OCI-LY3 (cell line): ENCODE measurements around the gene WEE1.

Experiments used
- H2AFZ ChIP-seq: fragments of 200-600, 300-600 bp; shearing (Covaris generic); 2 replicates; pipeline ENCODE4 v1.6.0; 2014; ENCODE audit warnings: antibody characterized with exemption, low read depth, low read length
- H3K27ac ChIP-seq: fragments of 200-600, 300-600 bp; sonication (generic); 2 replicates; pipeline ENCODE4 v1.5.1; 2014; ENCODE audit warnings: mild to moderate bottlenecking, low read length, moderate library complexity, mixed read lengths
- H3K27me3 ChIP-seq: fragments of 200-600, 300-600 bp; sonication (generic); 2 replicates; pipeline ENCODE4 v1.6.1; 2014; ENCODE audit warnings: low read depth, low read length, mixed read lengths
- H3K36me3 ChIP-seq: fragments of 200-600, 300-600 bp; sonication (generic); replicated peaks from 2 replicates; pipeline ENCODE3; 2014; ENCODE audit warnings: low read depth, low read length, mixed read lengths
- H3K4me1 ChIP-seq: fragments of 300-600, 200-600 bp; sonication (generic); 2 replicates; pipeline ENCODE4 v1.6.1; 2014; ENCODE audit warnings: low read length, mixed read lengths
- H3K4me2 ChIP-seq: fragments of 200-600, 300-600 bp; sonication (generic); 2 replicates; pipeline ENCODE4 v1.6.1; 2014; ENCODE audit warnings: low read length, mixed read lengths
- H3K4me3 ChIP-seq: fragments of 300-600, 200-600 bp; sonication (generic); 2 replicates; pipeline ENCODE4 v1.5.1; 2014; ENCODE audit warnings: antibody characterized with exemption, mild to moderate bottlenecking, low read length, moderate library complexity
- H3K79me2 ChIP-seq: fragments of 300-600, 200-600 bp; shearing (Covaris generic); 2 replicates; pipeline ENCODE4 v1.6.1; 2014; ENCODE audit warnings: mild to moderate bottlenecking, low read length, mixed read lengths
- H3K9ac ChIP-seq: fragments of 300-600, 200-600 bp; shearing (Covaris generic); 2 replicates; pipeline ENCODE4 v1.6.0; 2014; ENCODE audit warnings: mild to moderate bottlenecking, low read length, moderate library complexity
- H3K9me3 ChIP-seq: fragments of 200-600, 300-600 bp; shearing (Covaris generic); 2 replicates; pipeline ENCODE4 v1.6.1; 2014; ENCODE audit warnings: low read length, mixed read lengths; ENCODE audit not compliant: insufficient read depth
- H4K20me1 ChIP-seq: fragments of 200-600, 300-600 bp; sonication (generic); 2 replicates; pipeline ENCODE4 v1.6.1; 2016; ENCODE audit warnings: low read length, mixed read lengths; ENCODE audit not compliant: insufficient read depth
- CTCF ChIP-seq: fragments of 200-600, 300-600 bp; sonication (generic); IDR thresholded peaks from 2 replicates; pipeline ENCODE4 v1.5.1; 2014; ENCODE audit warnings: antibody characterized with exemption, low read length, low read depth
- EZH2phosphoT487 ChIP-seq: fragments of 200-600 bp; shearing (Covaris generic); IDR thresholded peaks from 2 replicates; pipeline ENCODE4 v1.6.1; 2018; ENCODE audit warnings: antibody characterized with exemption, mixed run types, low read depth

WEE1 gene

GRCh38 chr11:9562716-9563115 lies 10.8 kb upstream of the WEE1 start:
- Histone ChIP-seq H4K20me1 (no peaks in the 10 kb centered on the region), H3K4me2 (no peak overlapping the region), H3K36me3 (no peaks in the 10 kb centered on the region), H3K9ac (no peak overlapping the region), H3K4me1 (peaks cover 21% of the 10 kb centered on the region), H3K27me3 (no peaks in the 10 kb centered on the region), H3K4me3 (no peak overlapping the region), H3K9me3 (peaks cover 6% of the 10 kb centered on the region; the same call in 1 of the 2 replicates), H3K27ac (no peak overlapping the region), H3K79me2 (no peaks in the 10 kb centered on the region), H2AFZ (no peak overlapping the region)
- TF ChIP-seq EZH2phosphoT487 (no peak), CTCF (no peak)

DNA sequence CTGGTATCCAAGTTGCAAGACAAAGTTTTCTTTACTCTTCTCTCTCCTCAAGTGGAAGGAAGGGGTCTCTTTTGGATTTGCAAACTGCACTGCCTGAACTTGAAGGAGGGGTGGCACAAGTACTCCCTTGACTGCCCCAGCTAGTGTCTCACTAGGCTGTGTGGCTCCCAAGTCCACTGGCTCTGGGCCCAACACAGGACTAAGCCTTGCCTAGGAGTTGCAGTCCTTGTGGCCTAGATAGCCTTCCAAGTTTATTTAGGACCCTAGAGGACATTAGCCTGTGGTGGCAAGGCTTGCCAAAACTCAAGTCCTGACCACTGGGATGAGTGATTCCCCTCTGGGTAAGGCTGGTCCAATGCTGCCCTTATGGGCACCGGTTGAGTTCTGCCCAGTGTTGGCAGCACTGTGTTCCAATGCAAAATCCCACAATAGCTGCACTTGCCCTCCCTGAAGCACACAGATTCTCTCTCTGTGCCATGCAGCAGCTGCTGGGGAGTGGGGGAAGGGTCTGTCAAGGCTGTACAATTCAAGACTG lies 10.2 kb upstream of the WEE1 start:
- H2AFZ ChIP-seq: no peak overlapping the region
- no peaks in the 10 kb centered on the region for H3K79me2 ChIP-seq
- H3K9ac ChIP-seq: no peak overlapping the region
- no peaks in the 10 kb centered on the region for H4K20me1 ChIP-seq
- no peaks in the 10 kb centered on the region for H3K27me3 ChIP-seq
- H3K4me2 ChIP-seq: no peak overlapping the region
- H3K4me3 ChIP-seq: no peak overlapping the region
- no peak overlapping the region for H3K27ac ChIP-seq
- TF ChIP-seq EZH2phosphoT487 (no peak), CTCF (no peak)
- H3K4me1 ChIP-seq: peaks cover 21% of the 10 kb centered on the region
- peaks cover 6% of the 10 kb centered on the region; the same call in 1 of the 2 replicates for H3K9me3 ChIP-seq
- H3K36me3 ChIP-seq: no peaks in the 10 kb centered on the region

DNA sequence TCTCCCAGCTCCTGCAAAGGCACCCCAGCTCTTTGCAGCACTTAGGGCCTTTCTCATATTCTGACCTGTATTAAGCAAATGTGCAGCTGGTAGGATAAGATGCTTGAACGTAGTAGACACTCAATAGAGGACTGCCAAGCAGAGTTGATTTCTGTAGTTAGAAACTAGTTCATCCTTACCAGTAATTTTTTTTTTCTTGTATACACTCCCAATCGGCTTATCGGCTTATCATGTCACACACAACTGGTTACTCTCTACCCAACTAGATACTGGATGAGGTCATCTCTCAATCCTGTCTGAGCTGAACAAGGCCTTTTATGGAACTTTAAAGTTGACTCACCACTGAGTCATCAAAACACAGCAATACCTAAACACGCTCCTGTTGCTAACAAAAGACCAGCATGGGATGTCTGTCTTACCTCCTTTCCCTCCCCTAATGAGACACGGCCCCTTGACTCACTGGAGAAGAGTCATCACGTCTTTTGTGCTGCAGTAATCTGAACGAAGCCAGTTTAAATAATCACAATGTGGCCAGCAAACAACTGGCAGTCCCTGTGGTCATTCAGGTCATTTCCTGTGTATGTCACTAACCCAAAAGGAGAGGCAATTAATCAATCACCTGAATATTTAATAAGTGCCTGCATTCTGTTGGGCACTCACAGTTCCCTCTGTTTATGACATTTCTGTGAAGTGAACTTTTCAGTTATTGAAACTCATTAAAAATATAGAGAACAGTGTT lies 7.5 kb upstream of the WEE1 start:
- Histone ChIP-seq H3K27me3 (no peaks in the 10 kb centered on the region), H3K9me3 (peaks cover 4% of the 10 kb centered on the region; the same call in 1 of the 2 replicates), H3K4me2 (peak overlapping the region; percentile 71), H3K27ac (peak overlapping the region; percentile 58), H3K36me3 (no peaks in the 10 kb centered on the region), H4K20me1 (no peaks in the 10 kb centered on the region), H2AFZ (peak overlapping the region; percentile 87), H3K79me2 (no peaks in the 10 kb centered on the region), H3K9ac (peak overlapping the region; percentile 40), H3K4me3 (peak overlapping the region; percentile 53), H3K4me1 (peaks cover 48% of the 10 kb centered on the region)
- no peak for TF ChIP-seq CTCF
- TF ChIP-seq EZH2phosphoT487: no peak

GRCh38 chr11:9566561-9567063 lies 6.9 kb upstream of the WEE1 start:
- TF ChIP-seq CTCF: no peak
- TF ChIP-seq EZH2phosphoT487: no peak
- Histone ChIP-seq H3K4me3 (peak overlapping the region; percentile 53; the same call in 1 of the 2 replicates), H3K27me3 (no peaks in the 10 kb centered on the region), H3K4me1 (peaks cover 54% of the 10 kb centered on the region), H3K79me2 (no peaks in the 10 kb centered on the region), H3K27ac (peak overlapping the region; percentile 58), H3K9ac (peak overlapping the region; percentile 40), H3K4me2 (peak overlapping the region; percentile 71), H4K20me1 (no peaks in the 10 kb centered on the region), H3K36me3 (no peaks in the 10 kb centered on the region), H2AFZ (peak overlapping the region; percentile 87; the same call in 1 of the 2 replicates), H3K9me3 (no peaks in the 10 kb centered on the region)
